Suprapubic skin (tissue), 4 donors: ENCODE results near the gene UTP25. TPM values are rescaled to one million over a fixed set of nuclear protein-coding genes. Genes with fewer than 3 reads are reported as not detected.

ENCODE experiments used
- DNase-seq, 2 donors: peaks; one replicate each; pipeline ENCODE4 v3.0.0-alpha.2; 2019; ENCODE audit warnings: low spot score in 2 of 2
- H3K27ac ChIP-seq: fragments of 200-600 bp; sonication (generic); one replicate; pipeline ENCODE4 v1.5.1; 2019
- H3K27me3 ChIP-seq: fragments of 200-600 bp; sonication (generic); one replicate; pipeline ENCODE4 v1.5.1; 2019
- H3K36me3 ChIP-seq: fragments of 200-600 bp; sonication (generic); one replicate; pipeline ENCODE4 v1.5.1; 2019
- H3K4me1 ChIP-seq: fragments of 200-600 bp; sonication (generic); one replicate; pipeline ENCODE4 v1.5.1; 2019
- H3K4me3 ChIP-seq: fragments of 200-600 bp; sonication (generic); one replicate; pipeline ENCODE4 v1.5.1; 2019; ENCODE audit warnings: mild to moderate bottlenecking
- H3K9me3 ChIP-seq: fragments of 200-600 bp; sonication (generic); one replicate; pipeline ENCODE4 v1.5.1; 2019
- EP300 ChIP-seq: sonication (generic); formaldehyde crosslinking; IDR thresholded peaks from one replicate; pipeline ENCODE4 v1.6.1; 2017; ENCODE audit warnings: antibody characterized with exemption
- POLR2A ChIP-seq, 2 donors: fragments of 450-650 bp; IDR thresholded peaks; one replicate each; pipeline ENCODE4 v1.6.1; 2017; ENCODE audit warnings: antibody characterized with exemption in 2 of 2, mild to moderate bottlenecking in 2 of 2, moderate library complexity in 2 of 2
- POLR2AphosphoS5 ChIP-seq, 3 donors: sonication (generic); formaldehyde crosslinking; IDR thresholded peaks; one replicate each; pipeline ENCODE4 v1.6.1; 2017; ENCODE audit warnings: antibody characterized with exemption in 3 of 3
- WGBS: methylation state at CpG from one replicate; pipeline ENCODE4 v1.1.5; 2018; 5-methylcytosine and 5-hydroxymethylcytosine counted together
- total RNA-seq, 4 donors: library from RNA; depleted of rRNA; stranded (reverse); fragments of >200 nt; gene quantifications; one replicate each; pipeline ENCODE4 v1.1.0, GENCODE V29; 2016
- TF ChIP-seq, protein P1 (sequence below), 2 donors: fragments of 200-600 bp in 1 of 2; fragments of 450-650 bp in 1 of 2; sonication (generic) in 1 of 2; IDR thresholded peaks; one replicate each; pipeline ENCODE4 v1.5.1; 2016 to 2019; ENCODE audit warnings: antibody characterized with exemption in 2 of 2, mild to moderate bottlenecking in 1 of 2, moderate library complexity in 1 of 2

Gene UTP25
- total RNA-seq, 4 donors from 2014 or later, result 9.6 to 17.9 (median 11.6) TPM

DNA sequence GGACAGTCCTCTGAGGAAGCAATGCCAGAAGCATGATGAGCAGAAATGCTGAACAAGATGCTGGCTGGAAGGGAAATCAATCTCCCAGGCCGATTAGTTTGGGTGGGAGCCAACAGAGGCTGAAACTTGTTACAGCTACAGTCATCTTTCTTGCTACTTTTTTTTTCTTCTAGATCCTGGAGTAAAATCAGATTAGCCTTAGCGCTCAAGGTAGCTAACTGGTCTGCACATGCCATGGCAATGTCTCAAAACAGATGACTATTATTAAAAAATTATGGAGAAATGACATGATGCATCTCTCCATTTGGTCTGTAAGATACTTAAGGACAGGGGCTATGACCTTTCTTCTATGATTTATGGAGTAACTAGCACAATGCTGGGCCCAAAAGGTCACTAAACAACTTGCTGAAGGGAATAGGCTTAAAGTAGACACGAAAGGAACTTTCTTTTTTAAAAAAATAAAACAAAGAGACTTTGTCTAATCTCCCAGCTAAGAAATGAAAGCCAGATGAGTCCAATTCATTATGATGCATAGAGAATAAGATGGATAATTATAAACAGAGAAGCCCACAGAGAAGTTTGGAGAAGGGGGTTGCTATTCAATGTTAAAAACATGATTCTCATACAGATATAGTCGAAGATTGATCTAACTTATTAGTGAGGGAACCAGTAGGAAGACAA lies 42.5 kb downstream of the UTP25 start:
- H3K27ac ChIP-seq, result peak overlapping the region; percentile 38
- no peak for DNase-seq
- H3K4me1 ChIP-seq, result peaks cover 21% of the 10 kb centered on the region
- WGBS, result 20% methylated on average over 4 of the region's 4 CpGs
- H3K27me3 ChIP-seq, result no peaks in the 10 kb centered on the region
- TF ChIP-seq, protein P1, sequence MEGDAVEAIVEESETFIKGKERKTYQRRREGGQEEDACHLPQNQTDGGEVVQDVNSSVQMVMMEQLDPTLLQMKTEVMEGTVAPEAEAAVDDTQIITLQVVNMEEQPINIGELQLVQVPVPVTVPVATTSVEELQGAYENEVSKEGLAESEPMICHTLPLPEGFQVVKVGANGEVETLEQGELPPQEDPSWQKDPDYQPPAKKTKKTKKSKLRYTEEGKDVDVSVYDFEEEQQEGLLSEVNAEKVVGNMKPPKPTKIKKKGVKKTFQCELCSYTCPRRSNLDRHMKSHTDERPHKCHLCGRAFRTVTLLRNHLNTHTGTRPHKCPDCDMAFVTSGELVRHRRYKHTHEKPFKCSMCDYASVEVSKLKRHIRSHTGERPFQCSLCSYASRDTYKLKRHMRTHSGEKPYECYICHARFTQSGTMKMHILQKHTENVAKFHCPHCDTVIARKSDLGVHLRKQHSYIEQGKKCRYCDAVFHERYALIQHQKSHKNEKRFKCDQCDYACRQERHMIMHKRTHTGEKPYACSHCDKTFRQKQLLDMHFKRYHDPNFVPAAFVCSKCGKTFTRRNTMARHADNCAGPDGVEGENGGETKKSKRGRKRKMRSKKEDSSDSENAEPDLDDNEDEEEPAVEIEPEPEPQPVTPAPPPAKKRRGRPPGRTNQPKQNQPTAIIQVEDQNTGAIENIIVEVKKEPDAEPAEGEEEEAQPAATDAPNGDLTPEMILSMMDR (IDR thresholded peaks at IDR 0.05), result no peak
- no peak for TF ChIP-seq POLR2AphosphoS5 (IDR thresholded peaks at IDR 0.05)
- TF ChIP-seq EP300, result no peak
- TF ChIP-seq POLR2A (IDR thresholded peaks at IDR 0.05), result no peak
- H3K9me3 ChIP-seq, result no peaks in the 10 kb centered on the region
- no peaks in the 10 kb centered on the region for H3K36me3 ChIP-seq
- no peak overlapping the region for H3K4me3 ChIP-seq

DNA sequence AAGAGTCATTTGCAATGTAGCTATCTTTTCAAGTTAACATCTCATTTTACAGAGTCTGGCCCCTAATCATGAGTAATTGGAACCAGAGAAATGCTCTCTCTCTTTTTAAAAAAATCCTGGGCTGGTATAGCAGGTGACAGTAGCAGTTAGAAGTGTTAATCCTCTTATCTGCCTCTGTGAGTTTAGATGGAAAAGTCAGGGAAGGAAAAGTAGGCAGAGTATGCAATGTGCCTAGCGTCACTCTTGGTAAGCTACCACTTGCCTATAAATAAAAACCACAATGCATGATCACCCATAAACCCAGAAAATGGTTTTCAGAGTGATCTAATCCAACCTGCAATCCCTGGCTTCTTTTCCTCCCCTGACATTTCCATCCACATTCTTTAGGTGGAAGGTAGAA lies 43.2 kb downstream of the UTP25 start:
- Histone ChIP-seq H3K4me3 (no peak overlapping the region), H3K36me3 (no peaks in the 10 kb centered on the region), H3K9me3 (no peaks in the 10 kb centered on the region), H3K4me1 (peaks cover 21% of the 10 kb centered on the region), H3K27me3 (no peaks in the 10 kb centered on the region), H3K27ac (no peak overlapping the region)
- no peak for DNase-seq
- TF ChIP-seq, protein P1 (IDR thresholded peaks at IDR 0.05), result no peak
- 17% methylated on average over 1 of the region's 1 CpG for WGBS

DNA sequence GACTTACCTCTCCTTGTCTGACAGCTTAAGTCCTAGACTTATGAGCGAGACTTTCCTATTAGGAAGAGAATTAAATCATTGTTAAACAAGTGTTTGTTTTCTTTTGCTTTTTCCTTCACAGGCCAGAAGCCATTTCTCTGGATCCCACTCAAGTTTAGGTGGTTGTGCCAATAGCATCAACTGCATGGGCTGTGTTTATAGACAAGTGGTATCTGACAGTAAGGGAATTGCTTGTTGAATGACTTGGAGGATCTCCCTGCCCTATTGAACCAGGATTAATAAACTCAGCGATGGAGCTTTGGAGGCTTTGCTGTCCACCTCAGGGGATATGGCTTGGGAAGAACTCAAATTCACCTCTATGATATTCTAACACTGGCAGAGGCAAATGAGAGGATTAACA lies 43.7 kb downstream of the UTP25 start:
- Histone ChIP-seq H3K4me1 (peaks cover 21% of the 10 kb centered on the region), H3K36me3 (no peaks in the 10 kb centered on the region), H3K9me3 (no peaks in the 10 kb centered on the region), H3K27me3 (no peaks in the 10 kb centered on the region), H3K4me3 (no peak overlapping the region), H3K27ac (no peak overlapping the region)
- no peak for DNase-seq
- TF ChIP-seq, protein P1 (IDR thresholded peaks at IDR 0.05), result no peak
- TF ChIP-seq POLR2A (IDR thresholded peaks at IDR 0.05) (no peak), EP300 (no peak), POLR2AphosphoS5 (IDR thresholded peaks at IDR 0.05) (no peak)
- 68% methylated on average over 2 of the region's 2 CpGs for WGBS

DNA sequence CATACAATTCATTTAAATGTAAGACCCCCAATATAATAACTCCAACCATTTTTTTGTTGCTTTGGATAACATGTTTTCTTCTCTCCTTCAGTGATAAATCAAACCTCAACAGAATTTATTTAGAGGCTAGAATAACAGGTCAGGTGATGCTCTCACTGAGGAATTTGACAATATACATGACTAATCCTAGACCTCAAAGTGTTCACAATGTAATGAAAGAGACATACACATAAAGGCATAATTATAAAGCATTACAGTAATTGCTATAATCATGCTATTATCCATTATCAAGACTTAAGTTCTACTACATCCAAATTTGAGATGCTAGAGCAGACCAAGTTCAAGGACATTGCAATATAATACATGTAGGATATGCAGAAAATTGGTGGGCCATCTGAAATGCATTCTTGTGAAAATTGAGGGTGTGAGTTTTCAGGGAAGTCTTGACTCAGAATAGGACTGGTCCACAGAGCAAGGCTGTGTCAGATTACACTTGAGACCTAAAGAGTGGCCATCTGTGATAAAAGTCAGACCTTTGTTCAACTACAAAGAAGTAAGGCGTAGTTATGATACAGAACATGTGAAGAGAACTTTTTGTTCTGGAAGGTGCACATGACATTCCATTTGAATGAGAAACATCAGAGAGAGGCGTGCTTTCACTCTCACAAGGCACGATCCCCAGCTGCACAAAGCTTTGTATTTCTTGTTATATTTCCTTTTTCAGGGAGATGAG lies 45.5 kb downstream of the UTP25 start:
- 63% methylated on average over 3 of the region's 3 CpGs for WGBS
- Histone ChIP-seq H3K36me3 (no peaks in the 10 kb centered on the region), H3K9me3 (no peaks in the 10 kb centered on the region), H3K4me3 (no peak overlapping the region), H3K27ac (no peak overlapping the region), H3K4me1 (peaks cover 21% of the 10 kb centered on the region), H3K27me3 (no peaks in the 10 kb centered on the region)
- TF ChIP-seq POLR2AphosphoS5 (IDR thresholded peaks at IDR 0.05) (no peak), EP300 (no peak), POLR2A (IDR thresholded peaks at IDR 0.05) (no peak)
- TF ChIP-seq, protein P1 (IDR thresholded peaks at IDR 0.05), result no peak
- DNase-seq, result no peak

DNA sequence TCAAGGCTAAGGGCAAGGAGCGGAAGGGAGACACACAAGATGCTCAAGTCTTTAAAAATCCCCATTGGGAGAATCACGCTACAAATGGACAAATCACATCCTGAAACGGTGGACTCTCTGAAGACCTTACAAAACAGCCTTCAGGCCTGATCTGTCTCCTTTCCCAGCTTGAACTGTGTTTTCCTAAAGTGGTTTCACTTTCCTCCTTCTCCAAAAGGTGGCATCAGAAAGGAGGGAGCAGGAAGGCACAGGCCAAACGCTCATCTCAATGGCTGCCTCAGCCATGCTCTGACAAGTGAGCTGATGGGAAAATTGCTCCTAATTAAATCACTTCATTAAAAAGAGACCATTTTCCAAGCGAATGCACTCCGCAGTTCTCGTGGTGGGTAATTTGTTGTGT lies 47.7 kb downstream of the UTP25 start:
- Histone ChIP-seq H3K27me3 (peaks cover 6% of the 10 kb centered on the region), H3K4me3 (no peak overlapping the region), H3K27ac (no peak overlapping the region), H3K9me3 (no peaks in the 10 kb centered on the region), H3K4me1 (peaks cover 7% of the 10 kb centered on the region), H3K36me3 (no peaks in the 10 kb centered on the region)
- 68% methylated on average over 7 of the region's 7 CpGs for WGBS
- TF ChIP-seq EP300 (no peak), POLR2A (IDR thresholded peaks at IDR 0.05) (no peak), POLR2AphosphoS5 (IDR thresholded peaks at IDR 0.05) (no peak)
- TF ChIP-seq, protein P1 (IDR thresholded peaks at IDR 0.05), result no peak
- DNase-seq, result no peak
